ENCODE results near the gene IL13RA2.
A peak's percentile ranks its signal among the peaks of the same experiment; 100 is the strongest.

IL13RA2 gene

GRCh38 chrX:115017455-115017854 is at the start of gene IL13RA2:
Gene IL13RA2, minus strand, starts transcription at chrX:115017616. Its CDS starts 347 bp downstream, at chrX:115017269.
- DNase-seq: no peak

GRCh38 chrX:115065304-115065703 is 47.9 kb upstream of the IL13RA2 start:
- no peak for DNase-seq

GRCh38 chrX:115060013-115060412 is 42.6 kb upstream of the IL13RA2 start:
- no peak for DNase-seq

- no peak for DNase-seq
These were observed 40.9 kb upstream of the IL13RA2 start for GRCh38 chrX:115058276-115058675.

- DNase-seq: no peak
These were observed 37.5 kb upstream of the IL13RA2 start for GRCh38 chrX:115054876-115055275.

GRCh38 chrX:115053223-115053622 is 35.8 kb upstream of the IL13RA2 start:
- DNase-seq: no peak

- no peak for DNase-seq
These were observed 30.3 kb upstream of the IL13RA2 start for GRCh38 chrX:115047715-115048114.

GRCh38 chrX:115047181-115047580 is 29.8 kb upstream of the IL13RA2 start:
- DNase-seq: no peak

- no peak for DNase-seq
These were observed 23.0 kb upstream of the IL13RA2 start for GRCh38 chrX:115040417-115040816.

GRCh38 chrX:115038406-115038805 is 21.0 kb upstream of the IL13RA2 start:
- no peak for DNase-seq

- no peak for DNase-seq
These were observed 18.6 kb upstream of the IL13RA2 start for GRCh38 chrX:115036029-115036428.

GRCh38 chrX:115031989-115032388 is 14.6 kb upstream of the IL13RA2 start:
- no peak for DNase-seq

GRCh38 chrX:115030625-115031024 is 13.2 kb upstream of the IL13RA2 start:
- DNase-seq: no peak

- DNase-seq: no peak
These were observed 12.6 kb upstream of the IL13RA2 start for GRCh38 chrX:115029869-115030570.

GRCh38 chrX:115029440-115029839 is 12.0 kb upstream of the IL13RA2 start:
- DNase-seq: no peak

GRCh38 chrX:115023811-115024210 is 6.4 kb upstream of the IL13RA2 start:
- no peak for DNase-seq

GRCh38 chrX:115023139-115023538 is 5.7 kb upstream of the IL13RA2 start:
- peak in 1 of 2 experiments; percentile 25 for DNase-seq

GRCh38 chrX:115021121-115021520 is 3.7 kb upstream of the IL13RA2 start:
- DNase-seq: no peak

GRCh38 chrX:115018944-115019343 is 1.5 kb upstream of the IL13RA2 start:
- no peak for DNase-seq

GRCh38 chrX:115018040-115018647 is 728 bp upstream of the IL13RA2 start:
- no peak for DNase-seq

GRCh38 chrX:115013705-115014104 is 3.7 kb downstream of the IL13RA2 start:
- DNase-seq: no peak

GRCh38 chrX:115011428-115011827 is 6.0 kb downstream of the IL13RA2 start:
- no peak for DNase-seq

GRCh38 chrX:114999906-115000305 is 17.5 kb downstream of the IL13RA2 start:
- DNase-seq: no peak

- DNase-seq: no peak
These were observed 19.6 kb downstream of the IL13RA2 start for GRCh38 chrX:114997779-114998178.

All from Kasumi-1 (cell line).